ENCODE data around the gene SYNJ1. TPM values are rescaled to one million over a fixed set of nuclear protein-coding genes. Genes with fewer than 3 reads are reported as not detected.
"Not testable (repeated sequence)": the region's sequence is repeated elsewhere in the genome, so short reads cannot be mapped to it uniquely, and the experiment has no call there.

Gene SYNJ1
- total RNA-seq, 1 donor from 2014 or later = 25.2 TPM

GRCh38 chr21:32739946-32740345, 12.1 kb upstream of the SYNJ1 start:
- ATAC-seq = no peak
- intact Hi-C loops (cut with DNase I) = no loop called here
- no peak for DNase-seq (ENCODE audit: low spot score)

- DNase-seq (ENCODE audit: low spot score); ATAC-seq; intact Hi-C loops (cut with DNase I): not testable (repeated sequence)
These were observed 8.3 kb upstream of the SYNJ1 start for GRCh38 chr21:32736083-32736482.

GRCh38 chr21:32735524-32735923, 7.7 kb upstream of the SYNJ1 start:
- DNase-seq (ENCODE audit: low spot score) = no peak
- intact Hi-C loops (cut with DNase I) = no loop called here
- ATAC-seq = no peak

- ATAC-seq = no peak
- intact Hi-C loops (cut with DNase I) = no loop called here
- no peak for DNase-seq (ENCODE audit: low spot score)
These were observed 6.3 kb upstream of the SYNJ1 start for GRCh38 chr21:32733990-32734613.

GRCh38 chr21:32733356-32733755, 5.5 kb upstream of the SYNJ1 start:
- DNase-seq (ENCODE audit: low spot score) (no peak), ATAC-seq (no peak)
- intact Hi-C loops (cut with DNase I) = no loop called here

- ATAC-seq (no peak), DNase-seq (ENCODE audit: low spot score) (no peak)
- intact Hi-C loops (cut with DNase I) = no loop called here
These were observed 4.7 kb upstream of the SYNJ1 start for GRCh38 chr21:32732544-32732943.

GRCh38 chr21:32728848-32729247, 1.0 kb upstream of the SYNJ1 start:
- no peak for DNase-seq (ENCODE audit: low spot score)
- no peak for ATAC-seq
- intact Hi-C loops (cut with DNase I) = no loop called here

GRCh38 chr21:32728456-32728839, 635 bp upstream of the SYNJ1 start:
- no peak for ATAC-seq
- intact Hi-C loops (cut with DNase I) = no loop called here
- no peak for DNase-seq (ENCODE audit: low spot score)

GRCh38 chr21:32726839-32727686, 750 bp downstream of the SYNJ1 start:
- intact Hi-C loops (cut with DNase I) = no loop called here
- peak; percentile 65 for DNase-seq (ENCODE audit: low spot score)
- ATAC-seq = peak; percentile 13

GRCh38 chr21:32719085-32719484, 8.7 kb downstream of the SYNJ1 start:
- intact Hi-C loops (cut with DNase I) = no loop called here
- ATAC-seq = no peak

GRCh38 chr21:32717851-32718316, 9.9 kb downstream of the SYNJ1 start:
- DNase-seq (ENCODE audit: low spot score) (no peak), ATAC-seq (no peak)
- intact Hi-C loops (cut with DNase I) = no loop called here

More at GRCh38 chr21:32719085-32719484, 8.7 kb downstream of the SYNJ1 start:
- no peak for DNase-seq (ENCODE audit: low spot score)

- intact Hi-C loops (cut with DNase I) = no loop called here
- ATAC-seq (no peak), DNase-seq (ENCODE audit: low spot score) (no peak)
These were observed 11.3 kb downstream of the SYNJ1 start for GRCh38 chr21:32716486-32716885.

GRCh38 chr21:32713726-32714125, 14.1 kb downstream of the SYNJ1 start:
- intact Hi-C loops (cut with DNase I) = no loop called here
- DNase-seq (ENCODE audit: low spot score) (no peak), ATAC-seq (no peak)

GRCh38 chr21:32712641-32713040, 15.2 kb downstream of the SYNJ1 start:
- intact Hi-C loops (cut with DNase I) = no loop called here
- no peak for DNase-seq (ENCODE audit: low spot score)
- ATAC-seq = no peak

- ATAC-seq (no peak), DNase-seq (ENCODE audit: low spot score) (no peak)
- intact Hi-C loops (cut with DNase I) = no loop called here
These were observed 15.8 kb downstream of the SYNJ1 start for GRCh38 chr21:32712043-32712442.

GRCh38 chr21:32710987-32711386, 16.8 kb downstream of the SYNJ1 start:
- ATAC-seq (no peak), DNase-seq (ENCODE audit: low spot score) (no peak)
- intact Hi-C loops (cut with DNase I) = no loop called here

GRCh38 chr21:32710069-32710784, 17.6 kb downstream of the SYNJ1 start:
- no peak for DNase-seq (ENCODE audit: low spot score)
- intact Hi-C loops (cut with DNase I) = no loop called here
- no peak for ATAC-seq

GRCh38 chr21:32708069-32708468, 19.7 kb downstream of the SYNJ1 start:
- ATAC-seq = no peak
- intact Hi-C loops (cut with DNase I) = no loop called here

GRCh38 chr21:32705901-32706300, 21.9 kb downstream of the SYNJ1 start:
- ATAC-seq (no peak), DNase-seq (ENCODE audit: low spot score) (no peak)
- intact Hi-C loops (cut with DNase I) = no loop called here

More at GRCh38 chr21:32708069-32708468, 19.7 kb downstream of the SYNJ1 start:
- DNase-seq (ENCODE audit: low spot score) = no peak

- DNase-seq (ENCODE audit: low spot score) (no peak), ATAC-seq (no peak)
- intact Hi-C loops (cut with DNase I) = no loop called here
These were observed 22.7 kb downstream of the SYNJ1 start for GRCh38 chr21:32705139-32705538.
